GM12801 (cell line): ENCODE results near the gene SWAP70.

Experiments
- TF ChIP-seq, protein P1 (sequence below): IDR thresholded peaks from one replicate; pipeline ENCODE4 v1.5.1; 2011; ENCODE audit warnings: control low read depth; ENCODE audit not compliant: insufficient read length; ENCODE audit errors: extremely low read depth

Gene SWAP70

DNA sequence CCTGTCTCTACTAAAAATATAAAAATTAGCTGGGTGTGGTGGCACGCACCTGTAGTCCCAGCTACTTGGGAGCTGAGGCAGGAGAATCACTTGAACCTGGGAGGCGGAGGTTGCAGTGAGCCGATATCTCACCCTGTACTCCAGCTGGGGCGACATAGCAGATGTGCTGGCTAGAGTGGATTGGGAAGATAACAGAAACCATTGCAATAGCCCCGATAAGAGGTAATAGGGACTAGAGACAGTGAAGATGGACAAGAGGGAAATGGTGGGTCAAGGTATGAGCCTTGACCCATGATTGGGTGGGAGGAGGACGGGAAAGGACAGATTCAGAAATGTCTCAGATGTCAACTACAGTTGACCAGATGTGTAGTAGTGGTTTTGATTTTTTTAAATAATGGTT lies 6.1 kb downstream of the SWAP70 start:
- TF ChIP-seq, protein P1, sequence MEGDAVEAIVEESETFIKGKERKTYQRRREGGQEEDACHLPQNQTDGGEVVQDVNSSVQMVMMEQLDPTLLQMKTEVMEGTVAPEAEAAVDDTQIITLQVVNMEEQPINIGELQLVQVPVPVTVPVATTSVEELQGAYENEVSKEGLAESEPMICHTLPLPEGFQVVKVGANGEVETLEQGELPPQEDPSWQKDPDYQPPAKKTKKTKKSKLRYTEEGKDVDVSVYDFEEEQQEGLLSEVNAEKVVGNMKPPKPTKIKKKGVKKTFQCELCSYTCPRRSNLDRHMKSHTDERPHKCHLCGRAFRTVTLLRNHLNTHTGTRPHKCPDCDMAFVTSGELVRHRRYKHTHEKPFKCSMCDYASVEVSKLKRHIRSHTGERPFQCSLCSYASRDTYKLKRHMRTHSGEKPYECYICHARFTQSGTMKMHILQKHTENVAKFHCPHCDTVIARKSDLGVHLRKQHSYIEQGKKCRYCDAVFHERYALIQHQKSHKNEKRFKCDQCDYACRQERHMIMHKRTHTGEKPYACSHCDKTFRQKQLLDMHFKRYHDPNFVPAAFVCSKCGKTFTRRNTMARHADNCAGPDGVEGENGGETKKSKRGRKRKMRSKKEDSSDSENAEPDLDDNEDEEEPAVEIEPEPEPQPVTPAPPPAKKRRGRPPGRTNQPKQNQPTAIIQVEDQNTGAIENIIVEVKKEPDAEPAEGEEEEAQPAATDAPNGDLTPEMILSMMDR: no peak

DNA sequence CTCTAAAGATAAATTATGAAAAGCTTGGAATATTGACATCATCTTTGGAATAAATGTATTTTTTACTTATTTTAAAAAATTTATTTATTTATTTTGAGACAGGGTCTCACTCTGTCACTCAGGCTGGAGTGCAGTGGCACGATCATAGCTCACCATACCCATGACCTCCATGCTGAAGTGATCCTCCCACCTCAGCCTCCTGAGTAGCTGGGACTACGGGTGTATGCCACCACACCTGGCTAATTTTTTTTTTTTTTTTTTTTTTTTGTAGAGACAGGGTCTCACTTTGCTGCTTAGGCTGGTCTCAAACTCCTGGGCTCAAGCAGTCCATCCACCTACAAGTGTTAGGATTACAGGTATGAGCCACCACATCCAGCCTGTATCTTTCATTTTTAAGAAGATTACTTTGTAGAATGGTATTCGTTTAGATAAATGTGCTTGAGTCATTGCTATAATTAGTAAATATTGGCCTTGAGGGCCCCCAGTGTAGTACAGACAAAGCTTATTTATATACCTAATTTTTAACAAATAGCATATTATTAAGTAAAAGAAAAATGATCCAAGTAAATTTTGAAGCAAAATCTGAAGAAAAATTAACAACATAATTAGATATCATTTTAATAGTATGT lies 8.5 kb downstream of the SWAP70 start:
- TF ChIP-seq, protein P1: no peak

DNA sequence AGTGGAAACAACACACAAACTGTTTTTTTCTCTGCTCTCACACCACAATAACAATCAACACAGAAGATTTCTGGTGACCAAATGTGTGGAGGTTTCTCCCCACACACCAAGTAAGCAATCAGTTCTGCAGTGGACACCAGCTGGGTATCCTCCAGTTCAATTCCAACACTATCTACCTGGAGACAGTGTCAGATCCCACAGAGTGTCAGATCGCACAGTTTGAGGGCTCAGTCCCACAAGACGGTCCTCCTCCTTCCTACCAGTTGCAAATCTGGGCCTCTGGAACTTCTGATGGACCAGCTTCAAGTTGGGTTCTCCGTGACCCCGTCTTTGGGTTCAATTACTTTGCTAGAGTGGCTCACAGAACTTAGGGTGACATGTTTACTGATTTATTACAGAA lies 9.0 kb downstream of the SWAP70 start:
- TF ChIP-seq, protein P1: no peak

DNA sequence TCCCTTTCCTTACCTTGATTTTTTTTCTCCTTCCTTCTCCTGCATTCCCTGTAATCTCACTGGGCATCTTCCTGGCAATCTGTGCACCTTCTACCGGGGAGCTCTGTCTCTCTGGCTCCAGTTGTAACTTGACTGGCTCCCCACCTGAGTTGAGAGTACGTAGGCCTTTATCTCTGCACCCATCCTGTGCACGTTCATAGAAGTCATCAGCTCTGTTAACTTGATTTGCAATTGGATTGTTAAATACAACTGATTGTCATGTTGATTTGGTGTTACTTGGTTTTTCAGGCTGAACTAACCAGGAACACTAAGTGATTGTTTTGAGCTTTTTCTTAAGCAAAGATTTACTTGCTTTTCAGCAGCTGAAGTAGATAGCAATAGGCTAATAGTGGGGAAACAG lies 11.8 kb downstream of the SWAP70 start:
- TF ChIP-seq, protein P1: no peak

GRCh38 chr11:9677951-9678350 lies 14.1 kb downstream of the SWAP70 start:
- TF ChIP-seq, protein P1: no peak

DNA sequence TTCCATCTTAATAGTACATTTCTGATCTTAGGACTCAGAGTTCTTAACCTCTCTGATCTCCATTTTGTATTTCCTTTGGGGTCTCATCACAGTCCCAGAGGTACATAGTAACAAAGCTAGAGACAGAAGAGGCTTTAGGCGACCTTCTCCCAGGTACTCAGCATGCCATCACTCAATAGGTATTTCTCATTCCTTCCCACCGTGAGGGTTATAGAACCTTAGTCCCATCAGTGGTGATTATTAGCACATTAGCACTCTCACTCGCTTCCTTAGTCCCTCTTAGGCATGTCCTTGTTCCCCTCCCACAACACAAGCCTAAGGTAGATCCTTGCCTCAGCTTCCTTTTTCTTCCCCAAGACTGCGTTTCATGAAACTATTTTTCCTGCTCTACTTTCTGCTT lies 14.7 kb downstream of the SWAP70 start:
- TF ChIP-seq, protein P1: no peak

DNA sequence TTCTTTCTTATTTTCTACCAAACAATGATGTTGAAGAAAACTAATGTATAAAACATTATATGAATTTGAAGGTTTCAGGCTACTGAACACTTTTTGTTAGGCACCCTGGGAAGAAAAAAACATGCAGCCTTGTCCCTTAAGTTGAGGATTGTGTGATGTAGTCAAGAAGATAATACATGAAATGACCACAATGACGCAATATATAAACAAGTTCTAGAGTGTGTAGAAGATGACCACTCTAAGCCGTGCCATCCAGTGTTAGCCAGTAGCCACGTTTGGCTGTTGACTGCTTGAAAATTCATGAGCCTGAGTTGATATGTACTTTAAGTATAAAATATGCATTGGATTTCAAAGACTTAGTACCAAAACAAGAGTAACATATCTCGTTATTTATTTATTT lies 16.2 kb downstream of the SWAP70 start:
- TF ChIP-seq, protein P1: no peak
